H9 (cell line): ENCODE results near the gene SMURF1. TPM values are rescaled to one million over a fixed set of nuclear protein-coding genes. Genes with fewer than 3 reads are reported as not detected.

Experiments
- DNase-seq: peaks from one replicate; pipeline ENCODE4 v3.0.0-alpha.2; 2017
- H2AFZ ChIP-seq: one replicate; pipeline ENCODE4 v1.6.1; 2013; ENCODE audit warnings: mild to moderate bottlenecking, low read length, control low read depth, moderate library complexity
- H2AK5ac ChIP-seq: 2 replicates; pipeline ENCODE4 v1.6.1; 2013; ENCODE audit warnings: low read length, control low read depth, mixed read lengths; ENCODE audit not compliant: insufficient read length
- H2BK120ac ChIP-seq: one replicate; pipeline ENCODE4 v1.6.1; 2013; ENCODE audit warnings: low read depth, mild to moderate bottlenecking, low read length, control low read depth, inconsistent platforms; ENCODE audit not compliant: poor library complexity, severe bottlenecking
- H2BK12ac ChIP-seq: 2 replicates; pipeline ENCODE4 v1.6.1; 2013; ENCODE audit warnings: low read length, control low read depth, mixed read lengths, low read depth; ENCODE audit not compliant: insufficient read length
- H2BK15ac ChIP-seq: 2 replicates; pipeline ENCODE4 v1.6.1; 2013; ENCODE audit warnings: low read depth, low read length, control low read depth
- H2BK20ac ChIP-seq: one replicate; pipeline ENCODE4 v1.6.1; 2013; ENCODE audit warnings: low read depth, mild to moderate bottlenecking, low read length, control low read depth, inconsistent platforms; ENCODE audit not compliant: poor library complexity, severe bottlenecking
- H2BK5ac ChIP-seq: 2 replicates; pipeline ENCODE4 v1.6.1; 2013; ENCODE audit warnings: low read length, control low read depth, mixed read lengths; ENCODE audit not compliant: insufficient read length
- H3K14ac ChIP-seq: 2 replicates; pipeline ENCODE4 v1.6.1; 2013; ENCODE audit warnings: low read length, control low read depth; ENCODE audit not compliant: insufficient read depth
- H3K18ac ChIP-seq: 2 replicates; pipeline ENCODE4 v1.6.1; 2013; ENCODE audit warnings: low read depth, mild to moderate bottlenecking, mixed read lengths, low read length, control low read depth; ENCODE audit not compliant: insufficient read length
- H3K23ac ChIP-seq: 2 replicates; pipeline ENCODE4 v1.6.1; 2013; ENCODE audit warnings: low read length, control low read depth, mixed read lengths, low read depth; ENCODE audit not compliant: insufficient read length
- H3K23me2 ChIP-seq: 2 replicates; pipeline ENCODE4 v1.6.1; 2013; ENCODE audit warnings: low read depth, mild to moderate bottlenecking, mixed read lengths, low read length, control low read depth; ENCODE audit not compliant: insufficient read length, poor library complexity, severe bottlenecking
- H3K27ac ChIP-seq: 2 replicates; pipeline ENCODE4 v1.5.1; 2013; ENCODE audit warnings: low read length, control low read depth, mixed read lengths, low read depth; ENCODE audit not compliant: insufficient read length
- H3K27me3 ChIP-seq: 2 replicates; pipeline ENCODE4 v1.6.1; 2013; ENCODE audit warnings: low read length, control low read depth, inconsistent platforms; ENCODE audit not compliant: insufficient read depth
- H3K4ac ChIP-seq: 2 replicates; pipeline ENCODE4 v1.6.1; 2013; ENCODE audit warnings: low read depth, mild to moderate bottlenecking, control low read depth, inconsistent platforms, low read length, moderate library complexity
- H3K4me1 ChIP-seq: 2 replicates; pipeline ENCODE4 v1.6.1; 2013; ENCODE audit warnings: low read length, control low read depth, inconsistent platforms; ENCODE audit not compliant: insufficient read depth
- H3K4me2 ChIP-seq: 2 replicates; pipeline ENCODE4 v1.6.1; 2013; ENCODE audit warnings: low read length, control low read depth, mixed read lengths; ENCODE audit not compliant: insufficient read length, insufficient read depth
- H3K56ac ChIP-seq: 2 replicates; pipeline ENCODE4 v1.6.1; 2013; ENCODE audit warnings: low read depth, mild to moderate bottlenecking, mixed read lengths, low read length, control low read depth; ENCODE audit not compliant: insufficient read length
- H3K79me1 ChIP-seq: 2 replicates; pipeline ENCODE4 v1.6.1; 2013; ENCODE audit warnings: low read depth, mild to moderate bottlenecking, moderate library complexity, low read length, control low read depth, inconsistent platforms; ENCODE audit not compliant: insufficient read depth, poor library complexity, severe bottlenecking
- H3K79me2 ChIP-seq: 2 replicates; pipeline ENCODE4 v1.6.1; 2013; ENCODE audit warnings: low read length, control low read depth, inconsistent platforms; ENCODE audit not compliant: insufficient read depth
- H3K9ac ChIP-seq: 2 replicates; pipeline ENCODE4 v1.6.1; 2013; ENCODE audit warnings: low read length, control low read depth, mixed read lengths; ENCODE audit not compliant: insufficient read length; ENCODE audit errors: extremely low read depth
- H3K9me3 ChIP-seq: one replicate; pipeline ENCODE4 v1.6.1; 2013; ENCODE audit warnings: low read depth, low read length, inconsistent platforms; ENCODE audit not compliant: control insufficient read depth
- H3T11ph ChIP-seq: one replicate; pipeline ENCODE4 v1.6.1; 2013; ENCODE audit warnings: mild to moderate bottlenecking, low read length, control low read depth, inconsistent platforms
- H4K20me1 ChIP-seq: one replicate; pipeline ENCODE4 v1.6.1; 2013; ENCODE audit not compliant: control insufficient read depth, insufficient read length, insufficient read depth
- H4K5ac ChIP-seq: 2 replicates; pipeline ENCODE4 v1.6.1; 2013; ENCODE audit warnings: low read depth, mild to moderate bottlenecking, mixed read lengths, low read length, control low read depth; ENCODE audit not compliant: insufficient read length
- H4K8ac ChIP-seq: replicated peaks from 2 replicates; pipeline ENCODE4 v1.6.1; 2013; ENCODE audit warnings: low read length, control low read depth, mixed read lengths, low read depth; ENCODE audit not compliant: insufficient read length
- H4K91ac ChIP-seq: 2 replicates; pipeline ENCODE4 v1.6.1; 2013; ENCODE audit warnings: low read depth, mild to moderate bottlenecking, moderate library complexity, mixed read lengths, low read length, control low read depth; ENCODE audit not compliant: insufficient read length
- H3K27ac Mint-ChIP-seq, 3 experiments: 2 replicates in 2 of 3; 3 replicates in 1 of 3; pipeline ENCODE4 v1.8.0; 2020 to 2021; ENCODE audit warnings: mixed read lengths in 3 of 3, mild to moderate bottlenecking in 1 of 3, moderate library complexity in 1 of 3
- H3K27me3 Mint-ChIP-seq: 2 replicates; pipeline ENCODE4 v1.8.0; 2021; ENCODE audit warnings: low read depth, mild to moderate bottlenecking, moderate library complexity, mixed read lengths
- H3K36me3 Mint-ChIP-seq, 3 experiments: 2 replicates in 2 of 3; 3 replicates in 1 of 3; pipeline ENCODE4 v1.8.0; 2020 to 2021; ENCODE audit warnings: low read depth in 3 of 3, mixed read lengths in 3 of 3; ENCODE audit not compliant: insufficient read depth in 1 of 3
- H3K4me1 Mint-ChIP-seq, 2 experiments: 2 replicates each; pipeline ENCODE4 v1.8.0; 2020; ENCODE audit warnings: mixed read lengths in 2 of 2
- H3K4me3 Mint-ChIP-seq, 2 experiments: 2 replicates in 1 of 2; 3 replicates in 1 of 2; pipeline ENCODE4 v1.8.0; 2020 to 2021; ENCODE audit warnings: mild to moderate bottlenecking in 2 of 2, mixed read lengths in 2 of 2, moderate library complexity in 1 of 2
- H3K9me3 Mint-ChIP-seq, 2 experiments: 2 replicates in 1 of 2; 3 replicates in 1 of 2; pipeline ENCODE4 v1.8.0; 2020; ENCODE audit warnings: mild to moderate bottlenecking in 2 of 2, mixed read lengths in 2 of 2, moderate library complexity in 1 of 2
- CTCF ChIP-seq: fragments of 200-600 bp; sonication (generic); conservative IDR thresholded peaks from 3 replicates; pipeline ENCODE4 v1.8.0; 2021; ENCODE audit warnings: antibody characterized with exemption, mild to moderate bottlenecking
- WGBS: extraction: QIAGEN DNeasy Blood & Tissue Kit; methylation state at CpG from one replicate; pipeline ENCODE4 v1.1.7; 2013; ENCODE audit warnings: missing lambda C conversion rate, low lambda C conversion rate, mixed read lengths; ENCODE audit not compliant: insufficient read length; ENCODE audit errors: extremely low coverage; 5-methylcytosine and 5-hydroxymethylcytosine counted together
- total RNA-seq: library from RNA; stranded (reverse); gene quantifications from 2 replicates; pipeline ENCODE4 v1.2.1, GENCODE V29; 2021

Gene SMURF1
- total RNA-seq, 1 experiment from 2014 or later: 29.4 TPM

- Histone ChIP-seq H3K79me1 (no peaks in the 10 kb centered on the region), H3K27ac (no peak overlapping the region), H3K4me2 (no peak overlapping the region), H3K23ac (no peak overlapping the region), H3K4ac (no peak overlapping the region), H2AFZ (no peak overlapping the region), H3K4me1 (no peaks in the 10 kb centered on the region), H2BK12ac (no peak overlapping the region), H3K56ac (no peak overlapping the region), H3K18ac (no peak overlapping the region), H4K8ac (no peak overlapping the region), H3K14ac (no peak overlapping the region), H2BK120ac (no peak overlapping the region), H2BK20ac (no peak overlapping the region), H4K20me1 (no peaks in the 10 kb centered on the region), H3K9me3 (no peaks in the 10 kb centered on the region), H3K79me2 (no peaks in the 10 kb centered on the region), H3K23me2 (no peaks in the 10 kb centered on the region), H3T11ph (no peak overlapping the region), H3K27me3 (no peaks in the 10 kb centered on the region), H4K91ac (no peak overlapping the region), H4K5ac (no peak overlapping the region), H3K9ac (no peak overlapping the region), H2AK5ac (no peak overlapping the region), H2BK5ac (no peak overlapping the region), H2BK15ac (no peak overlapping the region)
- no peaks in the 10 kb centered on the region; the same call in 1 of the 2 replicates for H3K27me3 Mint-ChIP-seq
- H3K27ac Mint-ChIP-seq: peak overlapping the region in 1 of 3 experiments; percentile 72; a peak in 1 of 7 replicates
- no peak overlapping the region for H3K4me3 Mint-ChIP-seq
- H3K9me3 Mint-ChIP-seq: no peaks in the 10 kb centered on the region
- no CpG with 5 or more reads among the region's 5 CpGs for WGBS
- DNase-seq: no peak
- no peak for TF ChIP-seq CTCF
- H3K4me1 Mint-ChIP-seq: peaks cover 2 to 4% of the 10 kb centered on the region in 2 experiments; a peak in 1 of 4 replicates
- peaks cover 37 to 87% (median 72%) of the 10 kb centered on the region in 3 experiments for H3K36me3 Mint-ChIP-seq
Observed at GRCh38 chr7:99042957-99043356, 101.0 kb downstream of the SMURF1 start.
